ENCODE measurements around the gene SCN2B. TPM values are rescaled to one million over a fixed set of nuclear protein-coding genes. Genes with fewer than 3 reads are reported as not detected.

Gene SCN2B
- total RNA-seq, 1 donor from 2014 or later: 2.8 TPM

DNA sequence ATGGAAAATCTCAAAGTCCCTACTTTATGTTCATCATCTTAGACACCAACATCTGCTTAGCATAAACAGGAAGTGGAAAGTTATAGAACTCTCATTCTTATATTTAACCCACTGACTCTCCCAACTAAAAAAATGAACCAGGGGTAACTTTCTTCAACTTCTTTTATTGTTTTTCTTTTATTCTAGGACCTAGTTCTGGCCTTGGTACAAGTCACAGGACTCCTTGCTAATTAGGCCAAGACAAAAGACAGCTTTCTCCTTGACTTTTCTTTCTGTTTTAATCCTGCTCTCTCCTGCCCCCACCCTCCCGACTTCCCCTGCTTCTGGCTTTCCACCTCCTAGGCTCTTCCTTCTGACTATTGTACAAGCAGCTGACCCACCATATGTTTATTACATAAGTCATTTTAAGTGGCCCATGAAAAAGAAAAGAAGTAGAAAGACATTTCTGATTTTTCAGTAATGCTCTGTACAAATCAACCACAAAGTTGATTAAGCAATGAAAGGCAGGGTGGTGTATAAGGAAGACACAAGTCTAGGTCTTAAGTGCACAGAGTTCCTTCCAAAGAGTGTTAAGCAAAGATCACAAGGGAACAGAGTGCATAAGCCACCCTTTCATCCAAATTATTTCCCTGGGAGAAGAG, 30.1 kb upstream of the SCN2B start:
- H3K4me3 Mint-ChIP-seq: no peak overlapping the region
- DNase-seq (ENCODE audit: extremely low spot score, unreplicated experiment): no peak
- H3K9me3 Mint-ChIP-seq: no peaks in the 10 kb centered on the region
- H3K27ac Mint-ChIP-seq: no peak overlapping the region
- no peaks in the 10 kb centered on the region for H3K4me1 Mint-ChIP-seq (ENCODE audit: unreplicated experiment)
- no peaks in the 10 kb centered on the region for H3K36me3 Mint-ChIP-seq
- TF ChIP-seq, protein P1, sequence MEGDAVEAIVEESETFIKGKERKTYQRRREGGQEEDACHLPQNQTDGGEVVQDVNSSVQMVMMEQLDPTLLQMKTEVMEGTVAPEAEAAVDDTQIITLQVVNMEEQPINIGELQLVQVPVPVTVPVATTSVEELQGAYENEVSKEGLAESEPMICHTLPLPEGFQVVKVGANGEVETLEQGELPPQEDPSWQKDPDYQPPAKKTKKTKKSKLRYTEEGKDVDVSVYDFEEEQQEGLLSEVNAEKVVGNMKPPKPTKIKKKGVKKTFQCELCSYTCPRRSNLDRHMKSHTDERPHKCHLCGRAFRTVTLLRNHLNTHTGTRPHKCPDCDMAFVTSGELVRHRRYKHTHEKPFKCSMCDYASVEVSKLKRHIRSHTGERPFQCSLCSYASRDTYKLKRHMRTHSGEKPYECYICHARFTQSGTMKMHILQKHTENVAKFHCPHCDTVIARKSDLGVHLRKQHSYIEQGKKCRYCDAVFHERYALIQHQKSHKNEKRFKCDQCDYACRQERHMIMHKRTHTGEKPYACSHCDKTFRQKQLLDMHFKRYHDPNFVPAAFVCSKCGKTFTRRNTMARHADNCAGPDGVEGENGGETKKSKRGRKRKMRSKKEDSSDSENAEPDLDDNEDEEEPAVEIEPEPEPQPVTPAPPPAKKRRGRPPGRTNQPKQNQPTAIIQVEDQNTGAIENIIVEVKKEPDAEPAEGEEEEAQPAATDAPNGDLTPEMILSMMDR (conservative IDR thresholded peaks at IDR 0.05): no peak
- H3K27me3 Mint-ChIP-seq: peaks cover 39% of the 10 kb centered on the region

DNA sequence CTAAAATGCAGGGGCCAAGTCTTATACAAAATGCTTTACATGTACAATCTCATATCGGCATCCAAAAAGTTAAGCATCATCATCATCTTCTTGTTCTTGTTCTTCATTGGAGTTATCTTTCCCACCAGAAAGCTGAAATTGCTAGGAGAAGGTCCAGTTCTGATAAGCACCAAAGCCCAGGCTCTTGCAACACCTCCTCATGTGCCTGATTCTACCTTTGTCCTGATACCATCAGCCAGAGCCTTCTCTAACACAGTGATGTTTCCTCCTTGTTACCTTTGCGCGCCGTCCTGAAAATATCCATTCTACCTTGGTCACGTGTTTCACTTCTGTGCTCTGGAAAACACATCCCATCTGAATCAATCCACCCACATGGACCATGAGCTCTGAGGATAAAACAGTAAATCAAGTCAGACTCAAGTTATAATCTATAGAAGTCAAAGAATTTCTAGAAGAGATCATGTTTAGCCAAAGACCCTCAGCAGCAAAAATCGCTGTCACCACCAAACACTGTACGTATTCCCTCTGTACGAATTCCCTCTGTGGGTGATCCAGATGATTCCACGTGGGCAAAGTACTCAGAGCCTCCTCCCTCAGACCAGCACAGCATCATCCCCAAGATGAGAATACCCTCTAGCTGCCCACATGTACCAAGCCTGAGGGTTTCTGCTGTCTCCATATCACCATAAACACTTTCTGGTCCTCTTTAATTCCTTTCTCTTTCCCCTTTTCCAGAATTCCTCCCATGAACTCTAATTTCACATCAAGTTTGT, 29.4 kb upstream of the SCN2B start:
- DNase-seq (ENCODE audit: extremely low spot score, unreplicated experiment): no peak
- H3K9me3 Mint-ChIP-seq: no peaks in the 10 kb centered on the region
- H3K36me3 Mint-ChIP-seq: no peaks in the 10 kb centered on the region
- H3K27ac Mint-ChIP-seq: no peak overlapping the region
- H3K27me3 Mint-ChIP-seq: peaks cover 34% of the 10 kb centered on the region
- no peak overlapping the region for H3K4me3 Mint-ChIP-seq
- TF ChIP-seq, protein P1 (conservative IDR thresholded peaks at IDR 0.05): no peak
- H3K4me1 Mint-ChIP-seq (ENCODE audit: unreplicated experiment): no peaks in the 10 kb centered on the region

DNA sequence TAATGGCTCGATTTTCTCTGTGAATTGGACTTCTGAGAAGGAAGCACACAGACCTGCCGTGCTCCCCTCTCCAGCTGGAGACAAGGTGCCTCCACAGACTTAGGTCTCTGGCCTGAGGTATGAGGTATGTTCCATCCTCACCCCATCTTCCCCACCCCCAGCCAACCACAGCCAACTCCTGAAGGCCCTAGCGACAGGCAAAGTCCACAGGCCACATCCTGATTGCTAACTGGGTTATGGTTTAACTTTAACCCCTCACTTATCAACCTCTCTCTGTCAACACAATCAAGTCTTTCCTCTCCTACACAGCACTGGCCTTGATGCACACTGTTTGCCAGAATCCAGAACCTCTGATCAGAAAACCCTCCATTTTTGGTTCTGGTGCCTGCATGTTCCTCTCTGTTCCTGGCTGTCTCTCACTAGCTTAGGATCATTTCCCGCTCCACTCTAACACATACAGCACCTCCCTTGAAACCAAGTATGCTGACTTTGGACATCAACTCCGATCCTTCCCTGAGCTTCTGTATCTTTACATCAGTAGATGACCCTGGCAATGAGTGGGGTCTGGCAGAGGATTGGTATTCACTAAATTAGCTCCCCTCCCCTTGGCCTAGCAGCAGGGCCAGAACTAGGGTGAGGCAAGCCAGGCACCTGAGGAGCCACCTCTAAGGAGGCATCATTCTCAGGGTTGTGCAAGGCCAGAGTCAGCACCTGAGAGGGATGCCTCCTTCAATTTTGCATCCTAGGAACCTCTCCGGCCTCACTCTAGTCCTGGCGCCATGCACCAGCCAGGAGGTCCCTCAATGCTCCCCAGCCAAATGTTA, 26.4 kb upstream of the SCN2B start:
- Mint-ChIP-seq H3K36me3 (no peaks in the 10 kb centered on the region), H3K9me3 (no peaks in the 10 kb centered on the region), H3K27ac (no peak overlapping the region), H3K27me3 (peaks cover 22% of the 10 kb centered on the region), H3K4me3 (no peak overlapping the region), H3K4me1 (ENCODE audit: unreplicated experiment) (peaks cover 4% of the 10 kb centered on the region)
- no peak for DNase-seq (ENCODE audit: extremely low spot score, unreplicated experiment)
- TF ChIP-seq, protein P1 (conservative IDR thresholded peaks at IDR 0.05): no peak

DNA sequence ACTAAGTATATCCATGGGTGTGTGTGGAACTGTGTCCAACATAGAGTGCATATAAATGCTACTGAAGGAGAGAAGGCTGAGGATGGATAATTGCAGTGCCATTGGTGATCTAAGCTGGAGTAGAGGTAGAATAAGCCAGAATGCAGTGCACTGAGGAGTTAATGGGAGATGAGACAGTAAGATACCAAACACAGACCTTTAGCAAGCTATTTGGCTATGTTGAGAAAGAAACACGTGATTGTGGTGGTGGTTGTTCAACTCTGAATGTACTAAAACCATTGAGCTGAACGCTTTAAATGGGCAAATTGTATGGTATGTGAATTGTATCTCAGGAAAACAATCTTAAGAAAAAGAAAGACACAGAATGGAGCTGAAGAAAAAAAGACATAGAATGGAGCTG, 25.5 kb upstream of the SCN2B start:
- H3K9me3 Mint-ChIP-seq: no peaks in the 10 kb centered on the region
- H3K4me3 Mint-ChIP-seq: no peak overlapping the region
- no peaks in the 10 kb centered on the region for H3K36me3 Mint-ChIP-seq
- H3K4me1 Mint-ChIP-seq (ENCODE audit: unreplicated experiment): peaks cover 4% of the 10 kb centered on the region
- no peak overlapping the region for H3K27ac Mint-ChIP-seq
- TF ChIP-seq, protein P1 (conservative IDR thresholded peaks at IDR 0.05): no peak
- H3K27me3 Mint-ChIP-seq: peaks cover 17% of the 10 kb centered on the region
- DNase-seq (ENCODE audit: extremely low spot score, unreplicated experiment): no peak

DNA sequence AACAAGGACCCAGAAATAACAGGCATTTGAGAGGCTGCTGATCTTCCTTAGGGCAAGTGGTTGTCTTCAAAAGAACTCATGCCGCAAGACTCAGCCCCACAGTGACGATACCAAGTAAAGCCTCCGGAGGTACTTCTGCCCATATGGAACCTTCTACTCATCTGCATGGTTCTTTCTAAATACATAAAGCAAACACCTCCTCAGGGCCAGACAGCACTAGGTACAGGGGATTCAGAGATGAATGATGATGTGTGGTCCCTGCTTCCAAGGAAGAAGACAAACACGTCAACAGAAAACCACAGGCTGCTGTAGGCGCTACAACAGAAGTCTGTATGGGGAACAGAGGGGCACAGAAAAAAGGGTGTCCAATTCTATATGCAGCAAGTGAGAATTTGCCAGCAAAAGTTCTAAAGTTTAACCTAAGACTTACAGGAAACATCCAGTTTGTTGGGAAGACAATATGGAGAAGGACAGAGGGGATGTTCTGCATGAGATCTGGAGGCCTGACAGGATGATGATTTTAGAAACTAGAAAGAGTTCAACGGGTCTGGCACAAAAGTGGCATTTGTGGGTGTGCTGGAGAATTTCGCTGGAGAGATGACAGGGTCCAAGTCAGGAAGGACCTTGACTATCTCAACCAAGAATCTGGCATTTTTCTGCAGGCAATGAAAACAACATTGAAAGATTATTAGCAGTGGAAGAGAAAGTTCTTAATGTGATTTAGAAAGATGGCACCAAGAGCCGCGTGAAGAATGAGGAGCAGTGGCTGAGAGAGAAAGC, 24.7 kb upstream of the SCN2B start:
- H3K36me3 Mint-ChIP-seq: no peaks in the 10 kb centered on the region
- H3K4me1 Mint-ChIP-seq (ENCODE audit: unreplicated experiment): peaks cover 4% of the 10 kb centered on the region
- no peak overlapping the region for H3K27ac Mint-ChIP-seq
- no peak overlapping the region for H3K4me3 Mint-ChIP-seq
- no peak for DNase-seq (ENCODE audit: extremely low spot score, unreplicated experiment)
- TF ChIP-seq, protein P1 (conservative IDR thresholded peaks at IDR 0.05): no peak
- no peaks in the 10 kb centered on the region for H3K9me3 Mint-ChIP-seq
- peaks cover 10% of the 10 kb centered on the region for H3K27me3 Mint-ChIP-seq

Data from type B pancreatic cell (in vitro differentiated cells).